ENCODE results near the gene FAM170B. TPM values are rescaled to one million over a fixed set of nuclear protein-coding genes. Genes with fewer than 3 reads are reported as not detected.

Gene FAM170B
- total RNA-seq, 1 experiment from 2014 or later = not detected

- no peak for TF ChIP-seq EZH2 (IDR thresholded peaks at IDR 0.05; ENCODE audit: low read depth)
- TF ChIP-seq CTCF (conservative IDR thresholded peaks at IDR 0.05) = no peak
These were observed 37.0 kb upstream of the FAM170B start for GRCh38 chr10:49170632-49171325.

GRCh38 chr10:49169776-49170175, 36.0 kb upstream of the FAM170B start:
- DNase-seq = no peak
- TF ChIP-seq CTCF (conservative IDR thresholded peaks at IDR 0.05) (no peak), EZH2 (IDR thresholded peaks at IDR 0.05; ENCODE audit: low read depth) (no peak)
- H3K9me3 ChIP-seq (ENCODE audit: insufficient read depth, low read depth) = no peaks in the 10 kb centered on the region
- H3K27me3 ChIP-seq (ENCODE audit: insufficient read depth, low read depth) = no peaks in the 10 kb centered on the region
- intact Hi-C loops (cut with micrococcal nuclease; ENCODE audit: unreplicated experiment) = no loop called here
- no peaks in the 10 kb centered on the region for H3F3A ChIP-seq (ENCODE audit: insufficient read depth, low read depth)
- no peak overlapping the region for H3K4me2 ChIP-seq
- no peaks in the 10 kb centered on the region for H4K20me1 ChIP-seq (ENCODE audit: insufficient read depth)
- no peak overlapping the region for H3K4me3 ChIP-seq
- no peaks in the 10 kb centered on the region for H3K79me2 ChIP-seq (ENCODE audit: low read depth)
- H3K9me2 ChIP-seq (ENCODE audit: insufficient read depth) = no peaks in the 10 kb centered on the region
- H3K36me3 ChIP-seq (ENCODE audit: low read depth) = no peaks in the 10 kb centered on the region
- BruUV-seq (replicated peaks) = no TSS peak
- no peak overlapping the region for H2AFZ ChIP-seq
- no peak overlapping the region for H3K27ac ChIP-seq
- H3K4me1 ChIP-seq (replicated peaks; ENCODE audit: insufficient read depth) = peaks cover under 1% of the 10 kb centered on the region; the same call in 1 of the 2 replicates
- ChIA-PET POLR2A (ENCODE audit: unreplicated experiment) (no interaction called here), CTCF (no interaction called here)

More at GRCh38 chr10:49170632-49171325, 37.0 kb upstream of the FAM170B start:
- Histone ChIP-seq H4K20me1 (ENCODE audit: insufficient read depth) (no peaks in the 10 kb centered on the region), H3K79me2 (ENCODE audit: low read depth) (no peaks in the 10 kb centered on the region), H3K27ac (no peak overlapping the region), H2AFZ (no peak overlapping the region), H3K9me3 (ENCODE audit: insufficient read depth, low read depth) (no peaks in the 10 kb centered on the region), H3K9me2 (ENCODE audit: insufficient read depth) (no peaks in the 10 kb centered on the region), H3K4me3 (no peak overlapping the region), H3K4me1 (replicated peaks; ENCODE audit: insufficient read depth) (peaks cover 7% of the 10 kb centered on the region; the same call in 1 of the 2 replicates), H3K4me2 (no peak overlapping the region), H3F3A (ENCODE audit: insufficient read depth, low read depth) (no peaks in the 10 kb centered on the region), H3K36me3 (ENCODE audit: low read depth) (no peaks in the 10 kb centered on the region), H3K27me3 (ENCODE audit: insufficient read depth, low read depth) (no peaks in the 10 kb centered on the region)
- no peak for DNase-seq
- intact Hi-C loops (cut with micrococcal nuclease; ENCODE audit: unreplicated experiment) = no loop called here
- CTCF ChIA-PET = no interaction called here
- POLR2A ChIA-PET (ENCODE audit: unreplicated experiment) = no interaction called here
- BruUV-seq (replicated peaks) = no TSS peak

- Histone ChIP-seq H3K27ac (no peak overlapping the region), H3K36me3 (ENCODE audit: low read depth) (no peaks in the 10 kb centered on the region), H2AFZ (no peak overlapping the region), H3K4me3 (no peak overlapping the region), H3K9me3 (ENCODE audit: insufficient read depth, low read depth) (no peaks in the 10 kb centered on the region), H3K79me2 (ENCODE audit: low read depth) (no peaks in the 10 kb centered on the region), H3K4me1 (replicated peaks; ENCODE audit: insufficient read depth) (no peaks in the 10 kb centered on the region), H3K9me2 (ENCODE audit: insufficient read depth) (no peaks in the 10 kb centered on the region), H3K27me3 (ENCODE audit: insufficient read depth, low read depth) (no peaks in the 10 kb centered on the region), H3F3A (ENCODE audit: insufficient read depth, low read depth) (no peaks in the 10 kb centered on the region), H4K20me1 (ENCODE audit: insufficient read depth) (no peaks in the 10 kb centered on the region), H3K4me2 (no peak overlapping the region)
- DNase-seq = no peak
- BruUV-seq (replicated peaks) = no TSS peak
- intact Hi-C loops (cut with micrococcal nuclease; ENCODE audit: unreplicated experiment) = no loop called here
- CTCF ChIA-PET = no interaction called here
- POLR2A ChIA-PET (ENCODE audit: unreplicated experiment) = no interaction called here
- TF ChIP-seq CTCF (conservative IDR thresholded peaks at IDR 0.05) (no peak), EZH2 (IDR thresholded peaks at IDR 0.05; ENCODE audit: low read depth) (no peak)
These were observed 35.1 kb upstream of the FAM170B start for GRCh38 chr10:49168831-49169500.
